HG02885 (cell line): Measurements from ENCODE around the gene ASPG.

Source experiments
- ATAC-seq: cut with Tn5 transposase; IDR thresholded peaks from one replicate; pipeline ENCODE4 v1.9.1; 2021; ENCODE audit warnings: mild to moderate bottlenecking; ENCODE audit not compliant: unreplicated experiment, poor library complexity

ASPG gene

GRCh38 chr14:104113631-104114420, 28.3 kb downstream of the ASPG start:
- no peak for ATAC-seq

DNA sequence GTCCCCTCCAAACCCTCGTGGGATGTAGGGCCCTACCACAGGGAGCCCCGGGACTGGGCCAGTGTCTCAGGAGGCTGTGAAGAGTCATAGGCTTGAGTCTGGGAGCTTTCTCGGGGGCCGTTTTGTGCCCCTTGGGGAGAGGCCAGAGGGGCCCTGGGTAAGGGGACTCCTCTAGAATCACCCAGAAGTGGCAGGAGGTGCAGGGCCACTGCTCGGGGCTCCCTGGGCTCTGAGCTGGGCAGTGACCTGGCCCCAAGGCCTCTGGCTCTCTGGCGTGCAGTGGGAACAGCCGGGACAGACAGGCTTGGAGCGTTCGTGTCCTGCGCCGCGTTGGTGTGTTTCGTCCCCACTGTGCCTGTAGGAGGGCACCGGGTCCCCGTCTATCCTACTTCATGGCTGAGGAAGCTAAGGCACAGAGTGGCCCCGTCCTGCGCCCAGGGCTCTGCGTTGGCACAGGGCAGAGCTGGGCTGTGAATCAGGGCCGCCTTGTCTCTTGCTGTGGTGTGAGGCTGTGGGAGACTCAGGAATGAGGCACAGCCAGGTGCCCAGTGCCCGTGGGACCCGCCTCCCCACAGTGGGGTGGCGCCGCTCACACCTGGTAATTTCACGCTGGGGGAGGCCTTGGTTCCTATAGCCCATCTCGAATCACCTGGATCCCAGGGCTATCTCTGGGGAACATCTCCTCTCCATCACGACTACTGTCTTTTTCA, 29.1 kb downstream of the ASPG start:
- no peak for ATAC-seq

GRCh38 chr14:104115131-104115600, 29.7 kb downstream of the ASPG start:
- no peak for ATAC-seq

DNA sequence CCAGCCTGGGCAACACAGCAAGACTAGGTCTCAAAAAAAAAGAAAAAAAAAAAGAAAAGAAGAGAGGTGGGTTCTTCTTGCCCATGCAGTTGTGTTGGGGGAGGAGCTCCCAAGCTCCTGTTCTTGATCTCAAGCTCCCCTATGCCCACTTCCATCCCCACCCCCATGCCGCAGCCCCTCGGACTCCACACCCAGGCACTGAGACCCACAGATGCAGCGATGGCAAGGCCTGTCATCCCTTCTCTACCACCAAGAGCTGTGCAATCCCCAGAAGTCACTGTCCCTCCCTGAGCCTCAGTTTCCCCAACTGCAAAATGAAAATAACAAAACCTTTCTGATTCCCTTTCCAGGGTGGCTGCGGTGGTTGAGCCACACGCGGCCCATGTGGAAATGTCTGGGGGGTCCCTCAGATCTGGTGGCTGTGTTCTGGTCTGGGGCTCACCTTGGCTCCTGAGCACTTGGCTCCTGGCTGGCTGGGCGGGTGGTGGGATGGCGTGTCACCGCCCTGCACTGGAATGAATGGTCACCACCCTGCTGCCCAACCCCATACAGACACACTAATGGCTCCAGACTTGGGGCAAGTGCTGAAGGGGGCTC, 30.3 kb downstream of the ASPG start:
- ATAC-seq: no peak

- no peak for ATAC-seq
Observed at GRCh38 chr14:104116288-104116755, 30.8 kb downstream of the ASPG start.

DNA sequence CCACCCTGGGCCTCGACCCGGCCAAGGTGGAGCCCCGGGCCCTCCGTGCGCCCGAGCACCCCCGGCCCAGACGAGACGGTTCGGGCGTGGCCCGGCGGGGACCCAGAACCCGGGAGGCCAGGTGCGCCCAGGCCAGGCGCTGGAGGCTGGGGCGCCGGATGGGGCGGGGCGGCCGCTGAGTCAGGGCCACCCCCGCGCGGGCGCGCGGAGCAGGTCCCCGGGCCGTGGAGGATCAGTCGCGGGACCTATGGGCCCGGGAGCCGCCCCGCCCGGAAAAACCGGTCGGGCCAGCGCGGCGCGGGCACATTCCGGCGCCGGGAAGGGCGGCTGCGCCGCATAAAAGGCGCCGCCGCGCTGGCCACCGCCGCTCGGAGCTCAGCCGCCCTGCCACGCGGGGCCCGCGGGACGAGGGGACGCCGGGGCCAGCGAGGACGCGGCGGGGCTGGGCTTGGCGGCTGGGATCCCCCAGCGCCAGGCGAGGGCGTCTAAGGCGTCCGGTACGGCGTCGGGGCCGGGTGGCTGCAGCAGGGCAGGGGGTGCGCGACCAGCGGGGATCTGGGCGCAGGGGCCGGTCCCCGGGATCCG, 31.3 kb downstream of the ASPG start:
- ATAC-seq: no peak

GRCh38 chr14:104117341-104118005, 32.0 kb downstream of the ASPG start:
- ATAC-seq: no peak

DNA sequence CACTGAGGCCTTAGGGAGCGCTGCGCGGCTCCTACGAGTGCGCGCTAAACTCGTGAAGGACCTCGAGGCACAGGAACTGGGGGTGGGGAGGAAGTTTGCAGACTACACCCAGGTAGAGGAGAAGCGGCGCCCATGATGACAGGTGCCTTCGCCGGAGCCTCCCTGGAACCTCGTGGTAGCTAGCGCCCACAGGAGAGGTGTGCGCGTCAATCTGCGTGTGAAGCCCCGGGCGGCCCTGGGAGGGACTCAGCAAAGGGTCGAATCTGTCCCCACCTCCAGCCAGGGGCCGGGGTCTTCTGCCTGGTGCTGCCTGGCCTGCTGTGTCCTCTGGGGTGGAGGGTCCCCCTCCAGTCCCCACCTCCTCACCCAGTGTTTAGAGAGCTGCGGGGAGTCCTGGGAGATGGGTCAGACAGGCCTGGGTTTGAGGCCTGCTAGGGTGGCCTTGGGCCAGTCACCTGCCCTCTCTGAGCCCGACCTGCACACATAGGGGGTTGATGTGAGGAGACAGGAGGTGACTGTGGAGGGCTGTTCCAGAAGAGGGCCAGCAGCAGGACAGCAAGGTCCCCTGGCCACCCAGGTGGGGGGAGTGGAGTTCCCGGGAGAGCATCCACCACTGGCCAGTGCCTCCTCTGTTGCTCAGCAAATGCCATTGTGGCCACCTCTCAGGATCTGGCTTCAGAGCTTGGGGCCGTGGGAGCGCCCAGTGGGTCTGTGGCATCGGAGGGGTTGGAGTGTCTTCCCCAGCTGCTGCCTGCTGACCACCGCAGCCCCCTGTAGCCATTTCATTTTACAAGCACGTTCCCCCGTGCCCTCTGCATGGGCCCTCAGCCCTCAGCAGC, 32.7 kb downstream of the ASPG start:
- ATAC-seq: no peak

GRCh38 chr14:104119119-104119487, 33.6 kb downstream of the ASPG start:
- ATAC-seq: no peak

DNA sequence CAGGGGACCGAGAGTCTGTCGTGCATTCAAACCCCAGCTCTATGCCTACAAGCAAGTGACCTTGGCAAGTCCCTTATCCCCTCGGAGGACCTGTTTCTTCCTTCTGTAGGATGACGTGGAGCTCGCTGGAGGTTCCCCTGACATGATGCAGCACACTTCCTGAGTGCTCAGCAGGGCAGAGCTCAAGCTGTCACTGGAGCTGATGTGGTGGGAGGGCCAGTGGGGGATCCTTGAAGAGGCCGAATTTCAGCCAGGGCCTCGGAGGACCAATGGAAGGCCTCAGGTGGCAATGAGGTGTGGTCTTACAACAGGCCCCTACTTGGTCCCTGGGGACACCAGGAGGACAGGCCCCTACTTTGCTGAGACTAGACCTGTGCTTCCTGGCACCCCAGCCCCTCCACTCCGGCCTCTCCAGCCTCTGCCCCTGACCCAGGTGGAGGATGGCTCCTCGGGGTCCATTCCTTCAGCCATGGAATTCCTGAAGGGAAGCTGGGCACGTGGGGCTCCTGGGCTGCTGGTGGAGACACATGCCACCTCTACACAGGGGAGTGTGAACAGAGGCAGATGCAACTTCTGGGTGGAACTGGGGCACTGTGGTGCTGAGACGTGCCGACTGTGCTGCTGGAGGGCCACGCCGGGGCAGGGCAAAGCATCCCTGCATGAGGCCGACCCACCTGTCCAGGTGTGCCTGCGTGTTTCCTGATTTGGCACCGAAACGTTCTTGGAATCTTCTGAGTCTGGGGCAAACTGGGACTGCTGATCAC, 34.2 kb downstream of the ASPG start:
- ATAC-seq: no peak

GRCh38 chr14:104120281-104120741, 34.8 kb downstream of the ASPG start:
- no peak for ATAC-seq

DNA sequence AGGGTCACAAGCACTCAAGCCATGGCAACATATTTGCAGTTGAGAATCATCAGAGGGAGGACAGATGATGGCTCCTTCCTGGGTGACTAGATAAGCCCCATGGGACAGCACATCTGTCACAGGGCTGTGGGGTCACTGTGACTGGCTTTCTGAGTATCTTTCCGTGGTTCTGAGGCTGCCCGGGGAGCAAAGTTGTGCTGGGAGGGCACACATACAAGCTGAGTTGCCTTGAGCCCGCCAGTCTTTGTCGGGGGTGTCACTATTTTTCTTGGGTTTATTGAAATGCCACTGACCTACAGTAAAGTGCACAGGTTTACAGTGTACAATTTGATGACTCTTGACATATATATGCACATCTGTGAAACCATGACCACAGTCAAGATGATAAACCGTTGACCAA, 35.6 kb downstream of the ASPG start:
- no peak for ATAC-seq

DNA sequence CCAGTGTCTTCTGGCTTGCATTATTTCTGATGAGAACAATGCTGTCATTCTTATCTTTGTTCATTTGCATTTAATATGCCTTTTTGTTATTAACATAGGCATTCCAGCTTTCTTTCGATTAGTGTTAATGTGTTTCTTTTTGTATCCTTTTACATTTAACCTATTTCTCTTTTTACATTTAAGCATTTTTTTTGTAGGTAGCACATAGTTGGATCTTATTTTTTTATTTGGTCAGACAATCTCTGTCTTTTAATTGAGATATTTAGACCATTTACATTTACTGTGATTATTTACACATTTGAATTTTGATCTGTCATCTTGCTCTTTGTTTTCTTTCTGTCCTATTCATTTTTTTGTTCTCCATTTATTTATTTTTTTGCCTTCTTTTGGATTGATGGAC, 38.4 kb downstream of the ASPG start:
- no peak for ATAC-seq

DNA sequence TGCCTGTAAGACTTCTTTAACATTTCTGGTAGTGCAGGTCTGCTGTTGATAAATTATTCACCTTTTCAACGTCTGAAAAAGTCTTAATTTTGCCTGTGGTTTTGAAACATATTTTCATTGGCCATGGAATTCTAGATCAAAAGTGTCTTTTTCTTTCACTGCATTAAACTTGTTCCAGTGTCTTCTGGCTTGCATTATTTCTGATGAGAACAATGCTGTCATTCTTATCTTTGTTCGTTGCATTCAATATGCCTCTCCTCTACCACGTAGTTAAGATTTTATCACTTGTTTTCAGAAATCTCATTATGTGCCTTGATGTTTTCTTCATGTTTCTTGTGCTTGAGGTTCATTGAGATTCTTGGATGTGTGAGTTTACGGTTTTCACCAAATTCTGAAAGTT, 39.5 kb downstream of the ASPG start:
- ATAC-seq: no peak

DNA sequence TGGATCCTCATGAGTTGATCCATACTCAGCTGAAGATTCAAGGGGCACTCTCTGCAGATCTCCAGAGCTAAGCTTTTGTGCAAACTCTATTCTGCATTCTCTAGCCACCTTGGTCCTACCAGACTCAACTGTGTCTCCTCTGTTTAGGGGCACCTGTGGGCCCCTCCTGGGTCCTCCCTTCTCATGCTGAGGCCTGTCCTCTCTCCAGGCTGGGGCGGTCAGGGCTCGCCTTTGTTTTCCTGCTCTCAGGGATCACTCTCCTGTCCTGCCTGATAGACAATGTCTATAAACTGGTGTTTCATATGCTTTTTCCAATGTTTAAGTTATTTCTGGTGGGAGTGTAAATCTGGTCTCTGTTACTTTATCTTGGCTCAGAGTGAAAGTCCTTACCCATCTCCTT, 41.3 kb downstream of the ASPG start:
- ATAC-seq: no peak

- ATAC-seq: no peak
Observed at GRCh38 chr14:104128981-104129380, 43.5 kb downstream of the ASPG start.

GRCh38 chr14:104129556-104129955, 44.1 kb downstream of the ASPG start:
- no peak for ATAC-seq

DNA sequence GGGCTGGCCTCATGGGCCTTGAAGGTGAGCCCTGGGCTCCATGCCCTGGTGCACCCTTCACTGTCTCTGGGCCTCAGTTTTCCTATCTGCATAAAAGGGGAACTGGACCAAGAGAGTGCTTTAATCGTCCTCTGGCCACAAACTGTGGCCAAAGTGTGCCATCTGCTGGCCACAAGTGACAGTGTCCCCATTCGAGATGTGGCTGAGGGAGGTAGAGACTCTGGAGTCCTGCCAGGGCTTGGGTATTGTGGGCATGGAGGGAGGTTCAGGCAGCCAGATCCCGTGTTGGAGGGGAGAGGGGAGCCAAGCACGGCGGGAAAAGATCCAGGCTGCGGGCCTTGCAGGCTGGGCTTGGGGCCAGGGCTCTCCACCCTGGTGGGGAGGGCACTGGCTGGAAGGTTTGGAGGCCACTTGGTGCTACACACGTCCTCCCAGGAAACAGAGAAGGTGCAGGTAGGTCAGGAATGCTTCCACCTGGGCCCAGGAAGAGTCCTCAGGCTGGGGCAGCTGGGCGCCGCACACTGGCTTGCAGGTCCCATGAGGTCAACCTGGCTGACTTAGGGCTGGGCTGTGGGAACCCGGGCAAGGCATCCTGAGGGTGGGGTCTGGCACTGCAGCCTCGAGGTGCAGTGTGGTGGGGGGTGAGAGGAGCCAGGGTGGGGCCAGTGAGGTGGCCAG, 45.6 kb downstream of the ASPG start:
- no peak for ATAC-seq
